Epithelial cell of esophagus (primary cell): ENCODE data around the gene PTS.

Source experiments
- DNase-seq: peaks from one replicate; pipeline ENCODE4 v3.0.0; 2010; ENCODE audit warnings: low read depth
- H3K4me3 ChIP-seq: 2 replicates; pipeline ENCODE4 v1.5.1; 2011; ENCODE audit warnings: mild to moderate bottlenecking, low read length, control low read depth
- TF ChIP-seq, protein P1 (sequence below): IDR thresholded peaks from 2 replicates; pipeline ENCODE4 v1.5.1; 2011; ENCODE audit warnings: low read depth, mild to moderate bottlenecking, low read length, control low read depth, inconsistent platforms; ENCODE audit not compliant: insufficient read depth; ENCODE audit errors: missing control alignments

PTS gene

GRCh38 chr11:112226062-112226830, at the start of gene PTS:
PTS (plus strand) TSS chr11:112226428; CDS start chr11:112226444, 16 bp downstream.
- peak within 1 kb of the TSS; percentile 81 for H3K4me3 ChIP-seq
- DNase-seq, result peak; percentile 87
- TF ChIP-seq, protein P1, sequence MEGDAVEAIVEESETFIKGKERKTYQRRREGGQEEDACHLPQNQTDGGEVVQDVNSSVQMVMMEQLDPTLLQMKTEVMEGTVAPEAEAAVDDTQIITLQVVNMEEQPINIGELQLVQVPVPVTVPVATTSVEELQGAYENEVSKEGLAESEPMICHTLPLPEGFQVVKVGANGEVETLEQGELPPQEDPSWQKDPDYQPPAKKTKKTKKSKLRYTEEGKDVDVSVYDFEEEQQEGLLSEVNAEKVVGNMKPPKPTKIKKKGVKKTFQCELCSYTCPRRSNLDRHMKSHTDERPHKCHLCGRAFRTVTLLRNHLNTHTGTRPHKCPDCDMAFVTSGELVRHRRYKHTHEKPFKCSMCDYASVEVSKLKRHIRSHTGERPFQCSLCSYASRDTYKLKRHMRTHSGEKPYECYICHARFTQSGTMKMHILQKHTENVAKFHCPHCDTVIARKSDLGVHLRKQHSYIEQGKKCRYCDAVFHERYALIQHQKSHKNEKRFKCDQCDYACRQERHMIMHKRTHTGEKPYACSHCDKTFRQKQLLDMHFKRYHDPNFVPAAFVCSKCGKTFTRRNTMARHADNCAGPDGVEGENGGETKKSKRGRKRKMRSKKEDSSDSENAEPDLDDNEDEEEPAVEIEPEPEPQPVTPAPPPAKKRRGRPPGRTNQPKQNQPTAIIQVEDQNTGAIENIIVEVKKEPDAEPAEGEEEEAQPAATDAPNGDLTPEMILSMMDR, result no peak

DNA sequence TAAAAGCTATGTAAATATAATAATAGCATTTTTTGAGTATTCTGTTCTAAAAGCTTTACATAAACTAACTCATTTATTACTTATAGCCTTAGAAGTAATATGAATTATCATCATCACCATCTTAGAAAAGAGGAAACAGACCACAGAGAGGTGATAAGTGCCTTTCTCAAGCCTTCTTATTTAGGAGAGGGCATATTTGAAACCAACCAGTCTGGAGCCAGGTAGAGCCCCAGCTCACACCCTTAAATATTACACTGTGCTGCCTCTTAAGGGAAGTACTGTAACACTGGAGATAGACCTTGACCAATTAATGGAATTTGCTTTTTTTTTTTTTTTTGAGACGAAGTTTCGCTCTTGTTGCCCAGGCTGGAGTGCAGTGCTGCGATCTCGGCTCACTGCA, 48.6 kb upstream of the PTS start:
- no peak for DNase-seq
- H3K4me3 ChIP-seq, result no peak overlapping the region
- TF ChIP-seq, protein P1, result no peak

DNA sequence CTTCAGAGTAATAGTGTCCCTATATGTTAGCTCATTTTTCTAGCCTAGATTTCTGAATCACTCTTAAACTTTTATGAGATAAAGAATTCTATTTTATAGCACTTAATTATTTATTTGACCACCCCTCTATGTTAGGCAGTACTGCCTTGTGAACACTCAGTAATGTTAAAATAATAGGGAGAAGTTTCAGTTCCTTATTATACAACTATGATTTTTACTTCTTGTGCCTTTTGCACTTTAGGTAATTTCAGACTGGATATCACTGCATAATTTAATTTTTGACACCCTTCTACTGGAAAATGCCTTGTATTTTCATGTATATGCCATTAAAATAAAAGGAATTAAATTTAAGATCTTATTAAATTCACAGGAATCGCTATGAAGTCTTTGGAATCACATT, 47.8 kb upstream of the PTS start:
- TF ChIP-seq, protein P1, result no peak
- no peak for DNase-seq
- H3K4me3 ChIP-seq, result no peak overlapping the region

DNA sequence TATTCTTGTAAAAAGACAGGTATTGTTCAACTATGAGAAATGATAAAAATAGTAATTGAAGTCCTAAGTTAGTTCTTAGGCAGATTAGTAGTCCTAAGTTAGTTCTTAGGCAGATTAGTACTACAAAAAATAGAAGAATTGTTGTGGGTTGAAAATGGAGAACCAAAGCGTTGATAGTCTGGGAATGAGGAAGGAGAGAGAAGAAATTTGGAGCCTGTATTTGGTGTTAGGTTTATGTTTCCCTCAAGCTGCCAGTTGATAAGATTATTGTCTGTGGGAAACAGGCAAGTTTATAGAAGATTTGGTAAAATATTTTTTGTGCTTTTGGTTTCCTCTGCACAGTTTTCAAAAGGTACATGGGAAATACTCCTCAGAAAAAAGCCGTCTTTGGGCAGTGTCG, 47.3 kb upstream of the PTS start:
- no peak overlapping the region for H3K4me3 ChIP-seq
- TF ChIP-seq, protein P1, result no peak
- DNase-seq, result no peak

DNA sequence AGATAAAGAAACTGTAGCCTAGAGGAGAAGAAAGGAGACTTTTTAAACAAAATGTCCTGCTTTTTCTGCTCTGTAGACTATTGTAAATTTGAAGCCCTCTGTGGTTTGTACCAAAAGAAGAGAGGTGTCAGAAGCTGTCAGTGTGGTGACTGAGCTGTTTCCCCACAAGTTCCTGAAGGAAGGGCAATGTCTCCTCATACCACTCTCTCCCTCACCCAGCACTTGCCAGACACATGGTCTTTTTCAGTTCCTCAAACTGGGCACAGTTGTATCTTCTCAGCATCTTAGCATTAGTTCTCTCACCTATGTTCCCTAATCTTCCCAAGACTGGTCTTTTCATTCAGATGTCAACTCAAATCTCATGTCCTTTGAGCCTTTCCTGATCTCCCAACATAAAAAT, 46.6 kb upstream of the PTS start:
- TF ChIP-seq, protein P1, result no peak
- DNase-seq, result no peak

GRCh38 chr11:112182867-112183266, 43.4 kb upstream of the PTS start:
- no peak for DNase-seq
- no peak overlapping the region for H3K4me3 ChIP-seq
- TF ChIP-seq, protein P1, result no peak

More for the DNA sequence above, 46.6 kb upstream of the PTS start:
- H3K4me3 ChIP-seq, result no peak overlapping the region

DNA sequence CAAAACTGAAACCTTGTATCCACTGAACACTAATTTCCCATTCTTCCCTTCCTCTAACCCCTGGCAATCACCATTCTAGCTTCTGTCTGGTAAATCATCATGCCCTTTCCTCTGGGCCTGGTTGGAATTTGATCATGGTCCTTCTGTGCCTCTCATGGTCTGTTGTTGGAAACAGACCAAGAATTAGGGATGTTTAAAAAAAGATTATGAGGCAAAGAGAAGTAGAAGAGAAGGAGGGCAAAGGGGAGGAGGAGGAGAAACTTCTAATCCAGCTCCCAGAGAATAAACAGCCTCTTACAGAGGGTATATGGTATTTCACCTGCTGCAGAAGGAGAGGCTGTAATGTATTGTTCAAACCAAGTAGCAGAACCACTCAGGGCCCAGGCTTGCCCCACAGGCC, 40.3 kb upstream of the PTS start:
- DNase-seq, result no peak
- TF ChIP-seq, protein P1, result no peak
- no peak overlapping the region for H3K4me3 ChIP-seq
